ENCODE results near the gene A3GALT2. TPM values are rescaled to one million over a fixed set of nuclear protein-coding genes. Genes with fewer than 3 reads are reported as not detected.
A peak's percentile ranks its signal among the peaks of the same experiment; 100 is the strongest.

The A3GALT2 gene
- total RNA-seq, 2 donors from 2014 or later, result not detected

DNA sequence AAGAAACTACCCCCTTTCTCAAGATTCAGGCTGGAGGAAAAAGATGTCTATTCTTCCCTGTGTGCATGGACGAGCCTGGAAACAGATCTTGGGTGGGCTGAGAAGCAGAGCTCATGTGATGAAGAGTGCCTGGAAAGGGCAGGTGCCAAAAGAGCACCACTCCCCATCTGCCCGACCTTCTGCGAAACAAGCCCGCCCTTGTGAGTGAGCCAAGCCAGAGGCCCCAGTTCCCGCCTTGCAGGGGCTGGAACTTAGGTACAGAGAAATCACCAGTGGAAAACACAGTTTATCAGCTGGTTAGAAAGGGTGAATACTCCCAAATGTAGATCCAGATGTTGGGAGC is 26.7 kb upstream of the A3GALT2 start:
- intact Hi-C loops (cut with DNase I), result no loop called here
- H3K4me3 ChIP-seq, result peak overlapping the region; percentile 66
- no peaks in the 10 kb centered on the region for H3K9me3 ChIP-seq
- H3K36me3 ChIP-seq, result no peaks in the 10 kb centered on the region
- peak overlapping the region; percentile 95 for H3K27ac ChIP-seq
- peak; percentile 61 for DNase-seq
- no peaks in the 10 kb centered on the region for H3K27me3 ChIP-seq
- TF ChIP-seq CTCF (IDR thresholded peaks at IDR 0.05), result no peak
- H3K9ac ChIP-seq (ENCODE audit: low read depth in 2 of 2, low read length in 2 of 2), result peak overlapping the region; percentile 58 to 91
- H3K4me1 ChIP-seq, result peaks cover 23% of the 10 kb centered on the region

DNA sequence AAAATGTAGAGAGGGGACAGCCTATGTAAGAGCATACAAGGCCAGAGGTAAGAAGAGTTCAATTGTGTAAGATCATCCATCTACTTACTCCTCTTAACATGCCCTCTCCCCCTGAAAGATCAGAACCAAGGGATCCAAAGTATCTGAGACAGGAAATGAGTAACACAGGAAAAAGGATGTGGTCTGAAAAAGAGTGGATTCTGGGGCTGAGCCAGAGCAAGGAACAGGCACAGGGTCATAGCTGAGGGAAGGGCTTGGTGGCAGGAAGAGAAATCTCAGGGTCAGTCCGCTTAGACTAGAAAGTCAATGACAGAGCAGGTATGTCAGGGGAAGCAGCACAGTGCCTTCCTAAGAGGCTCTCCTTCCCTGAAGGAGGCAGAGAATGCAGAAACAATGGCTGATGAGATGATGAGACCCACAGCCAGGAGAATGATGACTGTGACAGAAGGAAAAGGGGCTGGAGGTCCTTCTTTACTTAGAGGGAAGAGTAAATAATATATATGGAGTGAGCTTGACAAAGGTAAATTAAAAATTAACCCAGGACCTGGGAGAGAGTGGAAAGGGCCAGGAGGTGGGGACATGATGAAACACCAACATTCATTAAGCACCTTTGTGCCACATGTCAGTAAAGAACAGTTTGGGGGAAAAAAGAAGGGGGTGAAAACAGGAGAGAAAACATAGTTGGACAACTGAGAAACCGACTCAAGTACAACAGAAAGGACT is 26.2 kb upstream of the A3GALT2 start:
- intact Hi-C loops (cut with DNase I), result no loop called here
- Histone ChIP-seq H3K4me3 (peak overlapping the region; percentile 66), H3K27ac (peak overlapping the region; percentile 95), H3K4me1 (peaks cover 28% of the 10 kb centered on the region), H3K27me3 (no peaks in the 10 kb centered on the region), H3K9ac (ENCODE audit: low read depth in 2 of 2, low read length in 2 of 2) (peak overlapping the region; percentile 58 to 91), H3K9me3 (no peaks in the 10 kb centered on the region), H3K36me3 (no peaks in the 10 kb centered on the region)
- TF ChIP-seq CTCF (IDR thresholded peaks at IDR 0.05), result no peak
- peak; percentile 63 for DNase-seq

- H3K27me3 ChIP-seq, result no peaks in the 10 kb centered on the region
- no peak for TF ChIP-seq CTCF (IDR thresholded peaks at IDR 0.05)
- H3K4me1 ChIP-seq, result peaks cover 34% of the 10 kb centered on the region
- H3K9ac ChIP-seq (ENCODE audit: low read depth in 2 of 2, low read length in 2 of 2), result peak overlapping the region in 1 of 2 donors; percentile 91
- no peaks in the 10 kb centered on the region for H3K36me3 ChIP-seq
- no peak for DNase-seq
- intact Hi-C loops (cut with DNase I), result no loop called here
- peak overlapping the region; percentile 95 for H3K27ac ChIP-seq
- H3K4me3 ChIP-seq, result peak overlapping the region; percentile 11
- no peaks in the 10 kb centered on the region for H3K9me3 ChIP-seq
These were observed 25.6 kb upstream of the A3GALT2 start for GRCh38 chr1:33346533-33346926.

DNA sequence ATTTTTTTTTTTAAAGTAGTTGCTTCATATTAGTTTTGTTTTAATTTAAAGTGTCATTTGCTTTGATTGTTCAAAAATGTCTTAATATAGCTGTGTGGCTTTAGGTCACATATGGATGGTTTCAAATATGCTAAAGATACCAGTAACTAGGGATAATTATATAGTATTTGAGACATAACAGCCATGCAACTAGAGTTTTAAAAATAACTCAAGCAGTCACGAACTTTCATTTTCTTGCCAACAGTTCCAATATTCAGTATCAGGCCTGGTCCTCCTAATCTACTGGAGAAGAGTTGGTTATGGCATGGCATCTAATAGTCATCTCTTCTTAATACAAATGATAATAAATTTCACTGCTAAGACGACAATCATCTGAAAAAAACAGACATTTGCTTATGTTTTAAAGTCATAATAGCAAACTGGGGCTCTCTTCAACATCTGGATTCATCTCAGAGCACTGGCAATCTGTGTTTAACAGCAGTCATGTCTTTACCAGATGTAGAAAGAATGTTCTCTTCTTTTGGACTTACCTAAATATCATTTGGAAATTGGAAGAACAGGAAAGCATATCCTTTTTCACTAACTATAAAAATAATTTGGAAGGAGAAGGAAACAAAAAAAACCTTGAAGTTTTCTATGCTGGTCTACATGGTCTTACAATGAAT is 24.1 kb upstream of the A3GALT2 start:
- H3K9ac ChIP-seq (ENCODE audit: low read depth in 2 of 2, low read length in 2 of 2), result no peak overlapping the region
- H3K4me3 ChIP-seq, result no peak overlapping the region
- H3K27ac ChIP-seq, result no peak overlapping the region

DNA sequence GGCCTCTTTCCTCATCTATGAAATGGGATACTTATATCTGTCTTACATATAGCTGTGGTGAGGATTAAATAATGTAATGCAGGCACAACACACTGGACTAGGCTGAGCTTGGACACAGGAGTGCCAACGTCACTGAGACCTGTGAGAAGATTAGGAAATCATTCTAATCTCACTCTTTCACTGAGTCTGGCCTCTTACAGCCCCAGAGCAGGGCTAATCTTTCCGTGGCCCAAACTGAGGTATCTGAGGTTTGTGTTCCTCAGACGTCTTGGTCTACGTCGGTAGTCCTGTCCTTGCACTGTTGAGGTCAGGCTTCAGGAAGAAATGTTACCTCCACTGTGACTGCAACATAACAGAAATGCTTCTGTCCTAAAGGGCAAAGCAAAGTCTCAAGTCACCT is 22.6 kb upstream of the A3GALT2 start:
- H3K27me3 ChIP-seq, result no peaks in the 10 kb centered on the region
- H3K4me1 ChIP-seq, result peaks cover 36% of the 10 kb centered on the region
- no peak overlapping the region for H3K4me3 ChIP-seq
- H3K9me3 ChIP-seq, result no peaks in the 10 kb centered on the region
- no peaks in the 10 kb centered on the region for H3K36me3 ChIP-seq
- H3K27ac ChIP-seq, result no peak overlapping the region
- TF ChIP-seq CTCF (IDR thresholded peaks at IDR 0.05), result no peak
- no peak for DNase-seq
- H3K9ac ChIP-seq (ENCODE audit: low read depth in 2 of 2, low read length in 2 of 2), result no peak overlapping the region
- intact Hi-C loops (cut with DNase I), result no loop called here

More for the DNA sequence above, 24.1 kb upstream of the A3GALT2 start:
- no peaks in the 10 kb centered on the region for H3K27me3 ChIP-seq
- peaks cover 32% of the 10 kb centered on the region for H3K4me1 ChIP-seq
- no peak for TF ChIP-seq CTCF (IDR thresholded peaks at IDR 0.05)
- intact Hi-C loops (cut with DNase I), result no loop called here
- H3K9me3 ChIP-seq, result no peaks in the 10 kb centered on the region
- DNase-seq, result no peak
- H3K36me3 ChIP-seq, result no peaks in the 10 kb centered on the region

Measured in colonic mucosa (tissue), 4 donors.